Measurements from ENCODE around the gene SLC17A9.

GRCh38 chr20:62911701-62912280 is 40.7 kb upstream of the SLC17A9 start:
- no peak for TF ChIP-seq EZH2 (IDR thresholded peaks at IDR 0.05; ENCODE audit: borderline replicate concordance, low read depth, low read length, poor library complexity, severe bottlenecking)
- TF ChIP-seq, protein P1, sequence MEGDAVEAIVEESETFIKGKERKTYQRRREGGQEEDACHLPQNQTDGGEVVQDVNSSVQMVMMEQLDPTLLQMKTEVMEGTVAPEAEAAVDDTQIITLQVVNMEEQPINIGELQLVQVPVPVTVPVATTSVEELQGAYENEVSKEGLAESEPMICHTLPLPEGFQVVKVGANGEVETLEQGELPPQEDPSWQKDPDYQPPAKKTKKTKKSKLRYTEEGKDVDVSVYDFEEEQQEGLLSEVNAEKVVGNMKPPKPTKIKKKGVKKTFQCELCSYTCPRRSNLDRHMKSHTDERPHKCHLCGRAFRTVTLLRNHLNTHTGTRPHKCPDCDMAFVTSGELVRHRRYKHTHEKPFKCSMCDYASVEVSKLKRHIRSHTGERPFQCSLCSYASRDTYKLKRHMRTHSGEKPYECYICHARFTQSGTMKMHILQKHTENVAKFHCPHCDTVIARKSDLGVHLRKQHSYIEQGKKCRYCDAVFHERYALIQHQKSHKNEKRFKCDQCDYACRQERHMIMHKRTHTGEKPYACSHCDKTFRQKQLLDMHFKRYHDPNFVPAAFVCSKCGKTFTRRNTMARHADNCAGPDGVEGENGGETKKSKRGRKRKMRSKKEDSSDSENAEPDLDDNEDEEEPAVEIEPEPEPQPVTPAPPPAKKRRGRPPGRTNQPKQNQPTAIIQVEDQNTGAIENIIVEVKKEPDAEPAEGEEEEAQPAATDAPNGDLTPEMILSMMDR (conservative IDR thresholded peaks at IDR 0.05; ENCODE audit: low read depth, low read length), result no peak

All from A673 (cell line).